Neutrophil (primary cell): ENCODE data around the gene TNFAIP6.
A peak's percentile ranks its signal among the peaks of the same experiment; 100 is the strongest.

Source experiments
- H3K27ac ChIP-seq: fragments of 200-600 bp; sonication (generic); 2 replicates; pipeline ENCODE4 v1.5.1; 2016; ENCODE audit warnings: mild to moderate bottlenecking, moderate library complexity
- H3K27me3 ChIP-seq: fragments of 200-600 bp; sonication (generic); 2 replicates; pipeline ENCODE4 v1.6.0; 2016; ENCODE audit warnings: mild to moderate bottlenecking
- H3K36me3 ChIP-seq: fragments of 200-600 bp; sonication (generic); 2 replicates; pipeline ENCODE4 v1.5.1; 2017
- H3K4me1 ChIP-seq, 2 experiments: fragments of 200-600 bp in 1 of 2; sonication (generic) in 1 of 2; 1 replicate in 1 of 2; 2 replicates in 1 of 2; pipeline versions ENCODE4 v1.5.1 to v1.6.1; 2013 to 2016; ENCODE audit warnings: low read depth in 1 of 2, low read length in 1 of 2, mild to moderate bottlenecking in 1 of 2, moderate library complexity in 1 of 2; ENCODE audit not compliant: control insufficient read depth in 1 of 2, insufficient read depth in 1 of 2
- H3K4me3 ChIP-seq, 2 experiments: fragments of 200-600 bp in 1 of 2; sonication (generic) in 1 of 2; 1 replicate in 1 of 2; 2 replicates in 1 of 2; pipeline ENCODE4 v1.5.1; 2013 to 2016; ENCODE audit warnings: low read depth in 1 of 2, low read length in 1 of 2, mild to moderate bottlenecking in 1 of 2, moderate library complexity in 1 of 2
- H3K9me3 ChIP-seq: fragments of 200-600 bp; sonication (generic); 2 replicates; pipeline ENCODE4 v1.5.1; 2016
- TF ChIP-seq, protein P1 (sequence below): fragments of 200-600 bp; sonication (generic); IDR thresholded peaks from 2 replicates; pipeline ENCODE4 v1.5.1; 2016; ENCODE audit warnings: antibody characterized with exemption

TNFAIP6 gene

DNA sequence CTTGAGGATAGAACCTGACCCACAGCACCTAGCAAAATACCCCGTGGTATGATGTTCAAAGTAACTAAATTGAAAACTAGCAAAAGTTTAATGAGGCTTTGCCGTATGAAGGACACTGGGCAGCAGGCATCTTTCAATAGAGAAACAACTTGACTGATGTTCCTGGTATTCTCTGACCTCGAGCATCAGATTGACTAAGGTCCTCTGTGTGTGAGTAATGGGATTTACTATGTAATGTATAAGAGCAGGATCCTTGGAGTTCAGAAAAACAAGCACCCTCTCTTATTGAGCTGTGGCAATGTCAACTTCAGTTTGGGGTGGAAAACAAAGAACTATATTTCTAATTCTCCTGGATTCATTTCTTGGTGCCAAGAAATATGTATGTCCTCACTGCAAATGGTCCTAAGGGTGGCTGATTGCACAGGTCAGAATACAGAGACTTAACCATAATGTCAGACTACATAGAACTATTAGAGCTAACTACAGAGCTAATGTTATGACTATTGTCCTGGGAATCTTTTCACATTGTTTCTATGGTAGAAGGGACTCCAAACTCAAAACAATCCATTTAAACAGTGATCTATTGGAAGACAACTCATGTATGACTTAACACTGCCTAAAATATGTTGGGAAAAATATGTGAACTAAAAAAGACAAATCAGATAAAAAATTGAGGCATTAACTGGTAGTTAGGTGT lies 4.4 kb downstream of the TNFAIP6 start:
- Histone ChIP-seq H3K27me3 (no peaks in the 10 kb centered on the region), H3K9me3 (no peaks in the 10 kb centered on the region), H3K27ac (peak overlapping the region; percentile 61), H3K4me3 (no peak overlapping the region), H3K36me3 (peaks cover 12% of the 10 kb centered on the region), H3K4me1 (peaks cover 82 to 95% of the 10 kb centered on the region in 2 experiments)
- TF ChIP-seq, protein P1, sequence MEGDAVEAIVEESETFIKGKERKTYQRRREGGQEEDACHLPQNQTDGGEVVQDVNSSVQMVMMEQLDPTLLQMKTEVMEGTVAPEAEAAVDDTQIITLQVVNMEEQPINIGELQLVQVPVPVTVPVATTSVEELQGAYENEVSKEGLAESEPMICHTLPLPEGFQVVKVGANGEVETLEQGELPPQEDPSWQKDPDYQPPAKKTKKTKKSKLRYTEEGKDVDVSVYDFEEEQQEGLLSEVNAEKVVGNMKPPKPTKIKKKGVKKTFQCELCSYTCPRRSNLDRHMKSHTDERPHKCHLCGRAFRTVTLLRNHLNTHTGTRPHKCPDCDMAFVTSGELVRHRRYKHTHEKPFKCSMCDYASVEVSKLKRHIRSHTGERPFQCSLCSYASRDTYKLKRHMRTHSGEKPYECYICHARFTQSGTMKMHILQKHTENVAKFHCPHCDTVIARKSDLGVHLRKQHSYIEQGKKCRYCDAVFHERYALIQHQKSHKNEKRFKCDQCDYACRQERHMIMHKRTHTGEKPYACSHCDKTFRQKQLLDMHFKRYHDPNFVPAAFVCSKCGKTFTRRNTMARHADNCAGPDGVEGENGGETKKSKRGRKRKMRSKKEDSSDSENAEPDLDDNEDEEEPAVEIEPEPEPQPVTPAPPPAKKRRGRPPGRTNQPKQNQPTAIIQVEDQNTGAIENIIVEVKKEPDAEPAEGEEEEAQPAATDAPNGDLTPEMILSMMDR: no peak

DNA sequence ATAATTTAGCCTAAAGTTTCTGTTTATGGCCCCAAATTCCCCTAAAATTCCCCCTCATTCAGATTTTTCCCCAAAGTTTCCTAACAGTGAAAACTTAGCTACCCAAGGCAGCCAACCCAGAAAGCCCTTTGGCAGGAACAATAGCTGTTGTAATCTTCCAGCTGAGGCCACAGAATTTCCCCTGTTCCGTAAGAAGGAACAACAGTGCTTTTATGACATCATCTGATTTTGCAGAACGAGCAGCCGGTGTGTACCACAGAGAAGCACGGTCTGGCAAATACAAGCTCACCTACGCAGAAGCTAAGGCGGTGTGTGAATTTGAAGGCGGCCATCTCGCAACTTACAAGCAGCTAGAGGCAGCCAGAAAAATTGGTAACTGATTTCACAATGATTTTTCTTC lies 6.3 kb downstream of the TNFAIP6 start:
- Histone ChIP-seq H3K36me3 (peaks cover 27% of the 10 kb centered on the region), H3K27ac (peak overlapping the region; percentile 97), H3K4me1 (peaks cover 63 to 76% of the 10 kb centered on the region in 2 experiments), H3K27me3 (no peaks in the 10 kb centered on the region), H3K9me3 (no peaks in the 10 kb centered on the region), H3K4me3 (peak overlapping the region; percentile 57 to 64)
- TF ChIP-seq, protein P1: no peak

GRCh38 chr2:151367571-151367970 lies 10.2 kb downstream of the TNFAIP6 start:
- H3K27me3 ChIP-seq: no peaks in the 10 kb centered on the region
- TF ChIP-seq, protein P1: no peak
- H3K27ac ChIP-seq: no peak overlapping the region
- H3K36me3 ChIP-seq: peaks cover 61% of the 10 kb centered on the region
- no peaks in the 10 kb centered on the region for H3K9me3 ChIP-seq
- H3K4me1 ChIP-seq: peaks cover 34 to 39% of the 10 kb centered on the region in 2 experiments
- no peak overlapping the region for H3K4me3 ChIP-seq

GRCh38 chr2:151374436-151374835 lies 17.0 kb downstream of the TNFAIP6 start:
- Histone ChIP-seq H3K27me3 (no peaks in the 10 kb centered on the region), H3K4me1 (no peaks in the 10 kb centered on the region), H3K9me3 (no peaks in the 10 kb centered on the region), H3K4me3 (no peak overlapping the region), H3K27ac (no peak overlapping the region), H3K36me3 (peaks cover 72% of the 10 kb centered on the region)
- TF ChIP-seq, protein P1: no peak

DNA sequence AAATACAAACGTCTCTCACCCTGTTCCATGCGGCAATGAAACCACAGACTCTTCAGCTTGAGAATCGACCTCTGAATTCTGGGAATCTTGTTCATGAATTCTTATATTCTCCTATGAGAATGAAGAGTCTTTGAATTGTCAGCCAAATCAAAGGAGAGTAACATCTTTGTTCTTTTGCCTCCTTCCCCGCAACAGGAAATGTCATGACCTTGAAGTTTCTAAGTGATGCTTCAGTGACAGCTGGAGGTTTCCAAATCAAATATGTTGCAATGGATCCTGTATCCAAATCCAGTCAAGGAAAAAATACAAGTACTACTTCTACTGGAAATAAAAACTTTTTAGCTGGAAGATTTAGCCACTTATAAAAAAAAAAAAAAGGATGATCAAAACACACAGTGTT lies 21.8 kb downstream of the TNFAIP6 start:
- H3K4me3 ChIP-seq: no peak overlapping the region
- H3K36me3 ChIP-seq: peaks cover 45% of the 10 kb centered on the region
- H3K27ac ChIP-seq: no peak overlapping the region
- H3K27me3 ChIP-seq: no peaks in the 10 kb centered on the region
- H3K4me1 ChIP-seq: no peaks in the 10 kb centered on the region
- TF ChIP-seq, protein P1: no peak
- no peaks in the 10 kb centered on the region for H3K9me3 ChIP-seq
